LNCAP (cell line): Measurements from ENCODE around the gene PTPRM.

Experiments
- TF ChIP-seq, protein P1 (sequence below): fragments of 450-650 bp; IDR thresholded peaks from 2 replicates; pipeline ENCODE4 v1.5.1; 2017; ENCODE audit warnings: mild to moderate bottlenecking

Gene PTPRM

DNA sequence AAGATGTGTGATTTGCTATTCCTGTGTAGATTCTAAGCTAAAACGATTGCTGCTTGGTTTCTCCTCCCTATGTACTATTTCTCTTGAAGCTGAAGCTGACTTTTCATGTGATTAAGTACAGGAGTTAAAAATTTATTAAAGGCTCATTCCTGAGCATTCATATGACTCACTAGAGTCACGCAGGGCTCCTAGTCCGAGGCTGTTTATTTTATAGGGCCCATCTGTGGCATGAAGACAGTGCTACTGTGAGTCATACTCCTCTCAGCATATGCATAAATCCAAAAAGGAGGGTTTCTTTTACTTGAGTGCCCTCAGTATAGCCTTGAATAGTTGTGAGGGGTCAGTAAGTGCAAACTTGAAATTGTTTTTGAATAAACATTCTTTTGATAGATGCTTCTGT, 378.8 kb downstream of the PTPRM start:
- TF ChIP-seq, protein P1, sequence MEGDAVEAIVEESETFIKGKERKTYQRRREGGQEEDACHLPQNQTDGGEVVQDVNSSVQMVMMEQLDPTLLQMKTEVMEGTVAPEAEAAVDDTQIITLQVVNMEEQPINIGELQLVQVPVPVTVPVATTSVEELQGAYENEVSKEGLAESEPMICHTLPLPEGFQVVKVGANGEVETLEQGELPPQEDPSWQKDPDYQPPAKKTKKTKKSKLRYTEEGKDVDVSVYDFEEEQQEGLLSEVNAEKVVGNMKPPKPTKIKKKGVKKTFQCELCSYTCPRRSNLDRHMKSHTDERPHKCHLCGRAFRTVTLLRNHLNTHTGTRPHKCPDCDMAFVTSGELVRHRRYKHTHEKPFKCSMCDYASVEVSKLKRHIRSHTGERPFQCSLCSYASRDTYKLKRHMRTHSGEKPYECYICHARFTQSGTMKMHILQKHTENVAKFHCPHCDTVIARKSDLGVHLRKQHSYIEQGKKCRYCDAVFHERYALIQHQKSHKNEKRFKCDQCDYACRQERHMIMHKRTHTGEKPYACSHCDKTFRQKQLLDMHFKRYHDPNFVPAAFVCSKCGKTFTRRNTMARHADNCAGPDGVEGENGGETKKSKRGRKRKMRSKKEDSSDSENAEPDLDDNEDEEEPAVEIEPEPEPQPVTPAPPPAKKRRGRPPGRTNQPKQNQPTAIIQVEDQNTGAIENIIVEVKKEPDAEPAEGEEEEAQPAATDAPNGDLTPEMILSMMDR, result no peak

DNA sequence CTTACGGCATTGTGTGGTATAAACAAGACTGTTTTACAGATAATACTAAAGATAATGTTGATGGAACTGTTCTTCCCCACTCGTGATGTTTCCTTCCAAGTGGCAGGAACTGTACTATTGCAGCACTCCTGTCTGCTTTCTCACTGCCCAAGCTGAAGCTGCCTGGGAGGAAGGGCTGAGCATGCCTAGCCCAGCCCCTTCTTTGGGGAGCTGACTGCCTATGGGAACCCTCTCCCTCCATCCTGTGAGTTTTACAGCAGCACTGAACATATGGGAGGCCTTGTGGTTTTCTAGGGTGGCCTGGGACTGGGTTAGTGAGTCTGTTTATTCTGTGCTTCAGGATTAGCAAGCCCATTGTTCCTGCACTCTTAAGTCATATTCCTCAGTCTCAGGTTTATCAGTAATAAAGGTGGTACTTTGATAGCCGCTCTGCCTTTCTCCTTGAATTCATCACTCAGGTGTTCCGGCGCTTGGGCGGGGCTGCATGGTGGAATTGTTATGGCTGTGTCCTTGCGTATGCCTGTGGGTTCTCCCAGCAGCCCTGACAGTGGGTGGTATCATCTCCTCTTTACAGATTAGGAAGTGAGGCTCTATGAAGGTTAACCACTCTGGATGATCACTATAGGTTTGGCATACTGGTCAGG, 379.7 kb downstream of the PTPRM start:
- TF ChIP-seq, protein P1, result no peak

DNA sequence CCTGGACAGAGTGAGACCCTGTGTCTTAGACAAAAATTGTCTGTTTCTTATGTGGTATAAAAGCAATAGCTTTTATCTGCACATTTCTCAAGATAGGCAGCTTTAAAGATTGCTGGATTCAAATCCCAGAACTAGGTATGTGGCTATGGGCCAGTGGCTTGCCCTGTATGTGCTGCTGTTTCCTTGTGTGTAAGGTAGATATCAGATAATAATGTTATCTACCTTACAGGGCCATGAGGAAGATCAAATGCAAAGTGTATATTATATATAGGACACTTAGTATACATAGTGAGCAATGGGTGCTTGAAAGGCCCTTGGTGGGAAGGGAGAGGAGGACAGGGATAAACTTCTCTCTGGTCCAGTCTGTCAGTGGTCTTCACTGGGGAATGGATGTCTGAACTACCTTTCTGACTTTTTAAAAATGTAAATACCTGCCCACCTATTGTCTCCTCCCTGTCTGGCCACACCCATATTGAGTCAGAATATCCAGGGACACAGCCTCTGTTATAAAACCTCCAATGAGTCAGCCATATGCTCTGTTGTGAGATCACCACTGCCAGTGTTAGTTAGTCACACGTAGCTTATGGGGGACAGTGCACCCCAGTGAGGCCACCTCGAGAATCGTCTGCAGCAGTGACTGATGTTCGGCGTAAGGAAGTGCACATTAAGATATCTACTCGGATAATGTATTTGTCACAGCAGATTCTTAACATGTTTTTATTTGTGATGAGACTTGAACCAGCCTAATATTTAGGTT, 383.4 kb downstream of the PTPRM start:
- TF ChIP-seq, protein P1, result no peak

DNA sequence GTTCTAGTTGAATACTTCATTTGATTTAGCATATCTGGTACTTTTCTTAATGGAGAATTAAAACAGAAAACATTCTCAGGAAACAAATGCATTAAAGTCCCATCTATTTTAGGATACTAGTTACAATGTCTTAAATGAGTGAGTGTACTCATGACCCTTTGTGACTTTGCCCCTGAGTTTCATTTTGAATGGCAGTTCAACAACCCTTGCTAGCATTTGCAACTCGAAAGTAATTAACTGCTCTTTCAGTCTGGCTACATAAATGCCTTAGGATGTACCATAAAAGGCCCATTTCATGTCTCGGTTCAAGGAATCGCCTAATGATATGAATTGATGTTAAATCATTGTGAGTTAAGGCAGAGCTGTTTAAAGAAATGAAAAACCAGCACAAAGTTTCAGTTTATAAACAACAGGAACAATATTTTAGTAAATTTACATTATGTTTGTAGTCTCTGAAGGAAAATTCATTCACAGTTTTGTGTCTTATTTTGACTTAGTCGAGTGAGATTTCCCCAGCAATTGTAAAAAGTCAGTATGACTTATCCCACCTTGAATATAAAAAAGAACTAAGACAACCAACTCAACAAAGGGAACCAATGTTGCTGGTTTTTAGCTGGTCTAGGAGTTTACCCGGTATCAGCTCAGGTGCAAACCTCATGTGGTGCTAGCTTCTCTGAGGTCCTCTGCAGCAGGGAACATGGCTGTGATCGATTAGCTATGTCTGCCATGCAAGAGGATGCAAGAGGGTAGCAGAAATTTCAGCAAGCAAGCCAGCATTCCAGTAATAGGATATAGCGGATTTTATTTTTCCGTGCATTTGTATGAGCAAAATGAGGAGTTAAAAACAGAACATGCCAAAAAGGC, 386.2 kb downstream of the PTPRM start:
- TF ChIP-seq, protein P1, result no peak

DNA sequence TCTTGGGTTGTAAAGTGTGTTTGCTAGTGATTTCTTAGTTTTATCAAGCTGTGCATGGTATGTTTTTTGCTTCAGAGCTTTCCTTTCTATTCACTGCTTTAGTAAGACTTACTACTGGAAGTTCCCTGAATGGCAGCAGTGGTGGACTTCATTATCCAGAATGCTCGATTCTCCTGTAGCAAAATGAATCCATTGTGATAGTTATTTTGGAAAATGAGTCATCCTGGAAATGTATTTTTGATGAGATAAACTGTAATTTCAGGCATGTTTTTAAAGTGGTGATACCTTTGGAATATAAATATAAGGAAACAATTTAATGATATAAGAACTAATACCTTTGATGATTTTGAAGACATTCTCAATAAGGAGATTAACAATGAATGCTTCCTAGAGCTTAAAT, 387.1 kb downstream of the PTPRM start:
- TF ChIP-seq, protein P1, result no peak

DNA sequence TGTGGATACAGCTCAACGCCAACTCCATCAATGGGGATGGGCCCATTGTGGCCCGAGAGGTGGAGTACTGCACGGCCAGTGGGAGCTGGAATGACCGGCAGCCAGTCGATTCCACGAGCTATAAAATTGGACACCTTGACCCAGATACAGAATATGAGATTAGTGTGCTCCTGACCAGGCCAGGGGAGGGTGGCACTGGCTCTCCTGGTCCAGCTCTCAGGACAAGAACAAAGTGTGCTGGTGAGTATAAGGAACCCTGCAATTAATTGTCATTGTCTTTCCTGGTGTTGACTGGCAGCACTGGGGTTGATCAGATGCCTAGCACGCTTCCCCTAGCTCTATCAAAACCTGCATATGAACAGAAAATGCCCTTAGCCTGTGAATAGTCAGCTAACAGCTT, 388.1 kb downstream of the PTPRM start:
- TF ChIP-seq, protein P1, result no peak

DNA sequence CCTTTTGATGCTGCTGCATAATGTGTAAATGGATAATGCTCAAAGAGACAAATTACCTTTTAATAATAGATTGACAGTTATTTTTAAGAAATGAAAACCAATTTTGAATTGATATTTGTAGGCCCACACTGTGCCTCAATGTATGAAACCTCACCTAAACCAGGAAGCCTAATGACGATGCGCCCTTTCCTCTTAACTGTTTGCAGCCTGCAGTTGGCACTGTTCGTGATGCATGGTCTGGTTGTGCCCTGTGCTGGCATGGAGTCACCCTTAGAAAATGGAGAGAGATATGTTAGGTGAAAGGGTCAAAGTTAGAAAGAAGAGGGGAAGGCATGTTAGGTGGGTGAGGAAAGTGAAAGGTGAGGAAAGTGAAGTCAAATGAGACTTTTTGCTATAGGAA, 390.2 kb downstream of the PTPRM start:
- TF ChIP-seq, protein P1, result no peak
